Measurements from ENCODE around the gene MPZL1. TPM values are rescaled to one million over a fixed set of nuclear protein-coding genes. Genes with fewer than 3 reads are reported as not detected.

Gene MPZL1
- total RNA-seq, 2 experiments from 2014 or later: 48.9 to 61.9 TPM

GRCh38 chr1:167722152-167722869, 529 bp downstream of the MPZL1 start:
- Histone ChIP-seq H3K4me3 (ENCODE audit: low read depth, low read length, poor library complexity, severe bottlenecking) (peak overlapping the region; percentile 94), H3K4me1 (ENCODE audit: insufficient read depth, low read length, poor library complexity, severe bottlenecking) (peaks cover 73% of the 10 kb centered on the region), H3K4me2 (ENCODE audit: low read length) (peak overlapping the region; percentile 93), H3K9me2 (ENCODE audit: insufficient read depth, low read length) (no peaks in the 10 kb centered on the region), H3K9me3 (ENCODE audit: low read length) (no peaks in the 10 kb centered on the region), H3K27ac (ENCODE audit: low read depth, low read length, poor library complexity, severe bottlenecking) (peak overlapping the region; percentile 45), H3K36me3 (ENCODE audit: insufficient read depth, low read length) (peaks cover 7% of the 10 kb centered on the region; the same call in 1 of the 2 replicates), H2AFZ (ENCODE audit: low read length) (peak overlapping the region; percentile 53; the same call in 1 of the 2 replicates), H3K79me2 (ENCODE audit: insufficient read depth, low read depth, low read length) (peaks cover 45% of the 10 kb centered on the region), H4K20me1 (ENCODE audit: insufficient read depth, low read length) (peaks cover 29% of the 10 kb centered on the region; the same call in 1 of the 2 replicates)
- CTCF ChIA-PET (ENCODE audit: unreplicated experiment): no interaction called here
- no TSS peak for BruUV-seq (replicated peaks)
- intact Hi-C loops (cut with micrococcal nuclease; ENCODE audit: unreplicated experiment): loop anchor here (2.0 kb wide), 2 partner anchors 30 to 212 kb away; no protein-coding TSS in a partner anchor
- 0 out of 2 replicates have a peak, but pooled peaks have one; percentile 6 for TF ChIP-seq CTCF (conservative IDR thresholded peaks at IDR 0.05; ENCODE audit: low read length)
- no peak for TF ChIP-seq EZH2phosphoT487 (IDR thresholded peaks at IDR 0.05; ENCODE audit: borderline replicate concordance, low read depth, low read length)
- POLR2A ChIA-PET: interaction anchor here (0.8 to 2.2 kb wide), 5 partner anchors 10 to 90 kb away, joined by 4 to 7 read pairs (median 5); no protein-coding TSS in a partner anchor
- DNase-seq (ENCODE audit: low spot score): peak; percentile 44

- H3K9me2 ChIP-seq (ENCODE audit: insufficient read depth, low read length): no peaks in the 10 kb centered on the region
- ChIA-PET CTCF (ENCODE audit: unreplicated experiment) (no interaction called here), POLR2A (interaction anchor here (1.0 to 2.2 kb wide), 4 partner anchors 10 to 32 kb away, joined by 4 to 7 read pairs (median 4); no protein-coding TSS in a partner anchor)
- H3K4me3 ChIP-seq (ENCODE audit: low read depth, low read length, poor library complexity, severe bottlenecking): peak overlapping the region; percentile 94
- no peaks in the 10 kb centered on the region for H3K9me3 ChIP-seq (ENCODE audit: low read length)
- H3K4me1 ChIP-seq (ENCODE audit: insufficient read depth, low read length, poor library complexity, severe bottlenecking): peaks cover 68% of the 10 kb centered on the region
- TSS peak; percentile 40 for BruUV-seq (replicated peaks)
- peaks cover 7% of the 10 kb centered on the region; the same call in 1 of the 2 replicates for H3K36me3 ChIP-seq (ENCODE audit: insufficient read depth, low read length)
- TF ChIP-seq CTCF (conservative IDR thresholded peaks at IDR 0.05; ENCODE audit: low read length) (no peak), EZH2phosphoT487 (IDR thresholded peaks at IDR 0.05; ENCODE audit: borderline replicate concordance, low read depth, low read length) (no peak)
- peak overlapping the region; percentile 45 for H3K27ac ChIP-seq (ENCODE audit: low read depth, low read length, poor library complexity, severe bottlenecking)
- H4K20me1 ChIP-seq (ENCODE audit: insufficient read depth, low read length): peaks cover 29% of the 10 kb centered on the region; the same call in 1 of the 2 replicates
- peak overlapping the region; percentile 53; the same call in 1 of the 2 replicates for H2AFZ ChIP-seq (ENCODE audit: low read length)
- H3K4me2 ChIP-seq (ENCODE audit: low read length): peak overlapping the region; percentile 93
- no peak for DNase-seq (ENCODE audit: low spot score)
- peaks cover 51% of the 10 kb centered on the region for H3K79me2 ChIP-seq (ENCODE audit: insufficient read depth, low read depth, low read length)
- intact Hi-C loops (cut with micrococcal nuclease; ENCODE audit: unreplicated experiment): loop anchor here (2.0 kb wide), 2 partner anchors 30 to 212 kb away; no protein-coding TSS in a partner anchor
Measured at GRCh38 chr1:167722870-167723251, 1.1 kb downstream of the MPZL1 start.
